B cell (primary cell): ENCODE data around the gene PLCB3. TPM values are rescaled to one million over a fixed set of nuclear protein-coding genes. Genes with fewer than 3 reads are reported as not detected.
A peak's percentile ranks its signal among the peaks of the same experiment; 100 is the strongest.

Source experiments
- ATAC-seq: fragments of 200-7000 bp; cut with Tn5 transposase; one replicate; pipeline ENCODE4 v1.10.0; 2021; ENCODE audit warnings: low read depth, mild to moderate bottlenecking, moderate number of reproducible peaks, moderate library complexity
- CTCF ChIA-PET: fragments of 350-600 bp; sonication (Branson Sonifier 250); formaldehyde crosslinking; loops from one replicate; lab custom pipeline; 2021; ENCODE audit warnings: antibody characterized with exemption, inconsistent platforms; lab: Charles Lee
- POLR2A ChIA-PET: fragments of 350-600 bp; sonication (Branson Sonifier 250); formaldehyde crosslinking; loops from one replicate; lab custom pipeline; 2021; ENCODE audit warnings: antibody characterized with exemption; lab: Charles Lee
- DNase-seq: peaks from one replicate; pipeline ENCODE4 v3.0.0; 2013
- H2AFZ ChIP-seq: 2 replicates; pipeline ENCODE4 v1.6.1; 2012; ENCODE audit warnings: mild to moderate bottlenecking, low read depth, low read length; ENCODE audit not compliant: insufficient read depth, poor library complexity, severe bottlenecking
- H3K27ac ChIP-seq, 2 donors: 1 replicate in 1 of 2; 2 replicates in 1 of 2; pipeline ENCODE4 v1.5.1; 2012 to 2013; ENCODE audit warnings: low read length in 2 of 2, mild to moderate bottlenecking in 2 of 2, moderate library complexity in 1 of 2
- H3K27me3 ChIP-seq, 4 experiments: fragments of 200-600 bp in 1 of 4; sonication (generic) in 1 of 4; replicated peaks in 1 of 4; 1 replicate in 2 of 4; 2 replicates in 2 of 4; pipeline versions ENCODE4 v1.6.1 to v1.7.0; 2013 to 2016; ENCODE audit warnings: low read length in 3 of 4, mild to moderate bottlenecking in 2 of 4, mixed read lengths in 1 of 4, moderate library complexity in 1 of 4; ENCODE audit not compliant: insufficient read depth in 4 of 4, control insufficient read depth in 3 of 4; ENCODE audit errors: control extremely low read depth in 1 of 4
- H3K36me3 ChIP-seq, 2 experiments: replicated peaks in 1 of 2; 1 replicate in 1 of 2; 2 replicates in 1 of 2; pipeline versions ENCODE4 v1.6.1 to v1.7.1; 2013; ENCODE audit warnings: low read length in 1 of 2; ENCODE audit not compliant: insufficient read depth in 2 of 2, control insufficient read depth in 1 of 2; ENCODE audit errors: control extremely low read depth in 1 of 2, extremely low read depth in 1 of 2
- H3K4me1 ChIP-seq, 2 donors: fragments of 200-600 bp in 1 of 2; sonication (generic) in 1 of 2; 1 replicate in 1 of 2; 2 replicates in 1 of 2; pipeline versions ENCODE4 v1.5.1 to v1.6.1; 2013 to 2017; ENCODE audit warnings: low read length in 2 of 2; ENCODE audit not compliant: control insufficient read depth in 2 of 2, insufficient read depth in 2 of 2
- H3K4me2 ChIP-seq: replicated peaks from 2 replicates; pipeline ENCODE3; 2012; ENCODE audit warnings: mild to moderate bottlenecking, low read depth, low read length; ENCODE audit not compliant: poor library complexity, severe bottlenecking
- H3K4me3 ChIP-seq, 5 experiments: fragments of 200-600 bp in 1 of 5; sonication (generic) in 1 of 5; 1 replicate in 3 of 5; 2 replicates in 2 of 5; pipeline versions ENCODE4 v1.5.1 to v1.7.0; 2011 to 2016; ENCODE audit warnings: low read length in 4 of 5, mild to moderate bottlenecking in 4 of 5, low read depth in 2 of 5, control low read depth in 1 of 5, moderate library complexity in 1 of 5; ENCODE audit not compliant: insufficient read depth in 1 of 5; ENCODE audit errors: control extremely low read depth in 1 of 5, extremely low read depth in 1 of 5
- H3K79me2 ChIP-seq: fragments of 200-600 bp; sonication (generic); one replicate; pipeline ENCODE4 v1.6.0; 2016; ENCODE audit warnings: low read length; ENCODE audit not compliant: control insufficient read depth, insufficient read depth
- H3K9ac ChIP-seq: fragments of 200-600 bp; sonication (generic); 2 replicates; pipeline ENCODE4 v1.6.1; 2017; ENCODE audit warnings: mild to moderate bottlenecking, low read length, moderate library complexity
- H3K9me3 ChIP-seq, 3 donors: one replicate each; pipeline versions ENCODE4 v1.6.1 to v1.7.1; 2013; ENCODE audit warnings: low read length in 2 of 3; ENCODE audit not compliant: control insufficient read depth in 2 of 3, insufficient read depth in 1 of 3; ENCODE audit errors: control extremely low read depth in 1 of 3
- H4K20me1 ChIP-seq: 2 replicates; pipeline ENCODE4 v1.6.0; 2012; ENCODE audit warnings: mild to moderate bottlenecking, low read length; ENCODE audit not compliant: insufficient read depth, control insufficient read depth, poor library complexity, severe bottlenecking
- H3K27ac Mint-ChIP-seq: one replicate; pipeline ENCODE4 v1.8.0; 2021; ENCODE audit warnings: mixed read lengths
- H3K27me3 Mint-ChIP-seq: one replicate; pipeline ENCODE4 v1.8.0; 2021; ENCODE audit warnings: mixed read lengths
- H3K4me1 Mint-ChIP-seq: one replicate; pipeline ENCODE4 v1.8.0; 2021; ENCODE audit warnings: mixed read lengths
- H3K4me3 Mint-ChIP-seq: one replicate; pipeline ENCODE4 v1.8.0; 2021; ENCODE audit warnings: mixed read lengths
- H3K9me3 Mint-ChIP-seq: one replicate; pipeline ENCODE4 v1.8.0; 2022; ENCODE audit warnings: mixed read lengths; ENCODE audit not compliant: insufficient read depth
- CTCF ChIP-seq: fragments of 200-600 bp; IDR thresholded peaks from one replicate; pipeline ENCODE4 v1.8.0; 2022; ENCODE audit warnings: antibody characterized with exemption, mild to moderate bottlenecking
- EZH2 ChIP-seq: IDR thresholded peaks from 2 replicates; pipeline ENCODE4 v1.6.1; 2012; ENCODE audit warnings: borderline replicate concordance, low read depth, mild to moderate bottlenecking, moderate library complexity, low read length; ENCODE audit not compliant: insufficient read depth, poor library complexity, severe bottlenecking
- WGBS: methylation state at CpG from one replicate; pipeline ENCODE4 v1.1.5; 2013; ENCODE audit warnings: missing lambda C conversion rate; ENCODE audit not compliant: insufficient coverage; 5-methylcytosine and 5-hydroxymethylcytosine counted together
- intact Hi-C: fragments of 100-400 bp; cut with micrococcal nuclease; formaldehyde crosslinking; loops from one replicate; pipeline ENCODE4 v1.10.0; 2022
- polyA plus RNA-seq: library from polyadenylated mRNA; depleted of rRNA; stranded (reverse); fragments of >200 nt; gene quantifications from 2 replicates; pipeline ENCODE4 v1.2.3, GENCODE V29; 2012
- total RNA-seq, 2 donors: library from RNA; stranded (reverse); fragments of 120-200 nt in 1 of 2; gene quantifications; 1 replicate in 1 of 2; 2 replicates in 1 of 2; pipeline versions ENCODE4 v1.2.3 to v1.2.4, GENCODE V29; 2013 to 2022

PLCB3 gene
- total and polyA plus RNA-seq, 2 donors (not counting 1 experiment from before 2014, with no cell fraction given): 3.0 to 8.1 TPM

- Histone ChIP-seq H2AFZ (no peak overlapping the region), H3K4me1 (peaks cover 32 to 54% of the 10 kb centered on the region in 2 donors), H3K4me2 (peak overlapping the region; percentile 97), H3K27ac (peak overlapping the region in 1 of 2 donors; percentile 94), H3K9ac (peak overlapping the region; percentile 87), H4K20me1 (peaks cover 30% of the 10 kb centered on the region), H3K4me3 (no peak overlapping the region), H3K36me3 (peaks cover 0 to 6% of the 10 kb centered on the region in 2 experiments), H3K79me2 (peaks cover 25% of the 10 kb centered on the region), H3K9me3 (peaks cover 0 to 20% (median 0%) of the 10 kb centered on the region in 3 donors), H3K27me3 (peaks cover 0 to 43% (median 19%) of the 10 kb centered on the region in 4 experiments)
- ChIA-PET CTCF (interaction anchor here (0.7 to 5.8 kb wide), 25 partner anchors 13 to 1550 kb away, joined by 3 to 243 read pairs (median 6); partner anchors contain the start of genes BAD, CCDC88B, FERMT3 and GPR137), POLR2A (interaction anchor here (0.7 to 3.5 kb wide), 7 partner anchors 14 to 118 kb away, joined by 3 to 21 read pairs (median 7); partner anchors contain the start of genes FERMT3, PRDX5, STIP1 and TRMT112)
- Mint-ChIP-seq H3K9me3 (no peaks in the 10 kb centered on the region), H3K4me1 (peaks cover 36% of the 10 kb centered on the region), H3K27me3 (peaks cover 14% of the 10 kb centered on the region), H3K4me3 (peak overlapping the region; percentile 44), H3K27ac (no peak overlapping the region)
- DNase-seq: no peak
- no peak for TF ChIP-seq EZH2
- no peak for TF ChIP-seq CTCF
- no peak for ATAC-seq
- intact Hi-C loops: loop anchor here (1.0 to 10.0 kb wide), 3 partner anchors 52 to 469 kb away; partner anchors contain the start of genes MARK2 and PLCB3
- whole genome bisulfite sequencing: 84% methylated on average over 5 of the region's 13 CpGs
These were observed 52.0 kb downstream of the PLCB3 start for GRCh38 chr11:64303109-64304031.
